Fibroblast of skin of back (primary cell): Measurements from ENCODE around the gene PCDHA12.
"Not testable (repeated sequence)": the region's sequence is repeated elsewhere in the genome, so short reads cannot be mapped to it uniquely, and the experiment has no call there.

Source experiments
- DNase-seq: peaks from one replicate; pipeline ENCODE4 v3.0.0-alpha.2; 2013

PCDHA12 gene

DNA sequence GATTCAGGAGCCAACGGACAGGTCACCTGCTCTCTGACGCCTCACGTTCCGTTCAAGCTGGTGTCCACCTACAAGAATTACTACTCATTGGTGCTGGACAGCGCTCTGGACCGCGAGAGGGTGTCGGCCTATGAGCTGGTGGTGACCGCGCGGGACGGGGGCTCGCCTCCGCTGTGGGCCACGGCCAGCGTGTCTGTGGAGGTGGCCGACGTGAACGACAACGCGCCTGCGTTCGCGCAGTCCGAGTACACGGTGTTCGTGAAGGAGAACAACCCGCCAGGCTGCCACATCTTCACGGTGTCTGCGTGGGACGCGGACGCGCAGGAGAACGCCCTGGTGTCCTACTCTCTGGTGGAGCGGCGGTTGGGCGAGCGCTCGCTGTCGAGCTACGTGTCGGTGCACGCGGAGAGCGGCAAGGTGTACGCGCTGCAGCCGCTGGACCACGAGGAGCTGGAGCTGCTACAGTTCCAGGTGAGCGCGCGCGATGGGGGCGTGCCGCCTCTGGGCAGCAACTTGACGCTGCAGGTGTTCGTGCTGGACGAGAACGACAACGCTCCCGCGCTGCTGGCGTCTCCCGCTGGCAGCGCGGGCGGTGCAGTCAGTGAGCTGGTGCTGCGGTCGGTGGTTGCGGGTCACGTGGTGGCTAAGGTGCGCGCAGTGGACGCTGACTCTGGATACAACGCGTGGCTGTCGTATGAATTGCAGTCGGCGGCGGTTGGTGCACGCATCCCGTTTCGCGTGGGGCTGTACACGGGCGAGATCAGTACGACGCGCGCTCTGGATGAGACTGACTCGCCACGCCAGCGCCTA lies 17.7 kb upstream of the PCDHA12 start:
- no peak for DNase-seq

GRCh38 chr5:140857987-140858240 lies 17.2 kb upstream of the PCDHA12 start:
- no peak for DNase-seq

DNA sequence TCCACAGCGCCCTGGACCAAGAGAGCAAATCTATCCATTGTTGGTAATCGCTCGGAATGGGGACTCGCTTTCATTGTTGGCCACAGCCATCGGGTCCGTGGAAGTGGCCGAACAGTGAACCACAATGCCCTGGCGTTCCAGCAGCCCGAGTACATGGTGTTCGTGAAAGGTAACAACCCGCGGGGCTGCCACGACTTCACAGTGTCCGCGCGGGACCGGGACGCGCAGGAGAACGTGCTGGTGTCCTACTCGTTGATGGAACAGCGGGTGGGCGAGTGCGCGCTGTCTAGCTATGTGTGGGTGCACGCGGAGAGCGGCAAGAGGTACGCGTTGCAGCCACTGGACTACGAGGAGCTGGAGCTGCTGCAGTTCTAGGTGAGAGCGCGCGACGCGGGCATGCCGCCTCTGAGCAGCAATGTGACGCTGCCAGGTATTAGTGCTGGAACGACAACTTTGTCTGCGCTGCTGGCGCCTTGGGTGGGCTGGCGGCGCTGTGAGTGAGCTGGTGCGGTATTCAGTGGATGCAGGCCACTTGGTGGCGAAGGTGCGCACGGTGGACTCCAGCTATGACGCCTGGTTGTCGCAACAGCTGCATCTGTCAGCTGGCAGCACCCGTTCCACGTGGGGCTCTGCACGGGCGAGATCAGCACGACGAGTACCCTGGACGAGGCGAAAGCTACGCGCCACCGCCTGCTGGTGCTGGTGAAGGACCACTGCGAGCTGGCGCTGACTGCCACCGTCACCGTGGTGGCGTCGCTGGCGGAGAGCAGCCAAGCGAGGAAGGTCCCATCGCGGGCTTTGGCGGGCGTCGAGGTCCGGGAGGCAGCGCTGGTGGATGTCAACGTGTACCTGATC lies 12.4 kb upstream of the PCDHA12 start:
- no peak for DNase-seq

DNA sequence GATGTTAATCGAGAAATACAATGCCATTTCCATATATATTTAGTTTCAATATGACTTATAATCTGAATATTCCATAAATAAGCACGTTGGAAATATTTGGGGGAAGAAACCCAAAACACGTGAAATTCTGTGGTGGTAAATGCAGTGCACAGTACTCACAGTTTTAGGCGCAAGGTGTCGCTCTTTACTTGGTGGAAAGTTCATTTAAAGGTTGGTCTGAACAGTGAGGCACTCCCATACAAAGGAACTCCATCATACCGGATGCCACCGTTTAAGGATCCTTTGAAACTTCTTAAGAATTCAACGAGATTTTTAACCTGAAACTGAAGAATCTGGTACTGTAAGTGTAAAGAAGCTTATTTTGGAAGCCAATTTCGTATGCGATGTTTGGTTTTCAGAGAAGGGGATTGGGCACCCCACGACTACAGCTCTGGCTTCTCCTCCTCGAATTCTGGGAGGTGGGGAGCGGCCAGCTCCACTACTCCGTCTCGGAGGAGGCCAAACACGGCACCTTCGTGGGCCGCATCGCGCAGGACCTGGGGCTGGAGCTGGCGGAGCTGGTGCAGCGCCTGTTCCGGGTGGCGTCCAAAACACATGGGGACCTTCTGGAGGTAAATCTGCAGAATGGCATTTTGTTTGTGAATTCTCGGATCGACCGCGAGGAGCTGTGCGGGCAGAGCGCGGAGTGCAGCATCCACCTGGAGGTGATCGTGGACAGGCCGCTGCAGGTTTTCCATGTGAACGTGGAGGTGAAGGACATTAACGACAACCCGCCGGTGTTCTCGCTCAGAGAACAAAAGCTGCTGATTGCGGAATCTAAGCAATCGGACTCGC lies 6.2 kb upstream of the PCDHA12 start, which contains the start of gene PCDHA11:
PCDHA11 (plus strand) TSS at position 237 of the 834 bp plus-strand sequence; CDS start at position 384, 147 bp downstream.
- peak; percentile 8 for DNase-seq

- DNase-seq: no peak
Measured at GRCh38 chr5:140869555-140869886, 5.6 kb upstream of the PCDHA12 start.

GRCh38 chr5:140870221-140871201 lies 4.6 kb upstream of the PCDHA12 start:
- DNase-seq: no peak

GRCh38 chr5:140876541-140877261 lies 1.6 kb downstream of the PCDHA12 start:
- DNase-seq: not testable (repeated sequence)

DNA sequence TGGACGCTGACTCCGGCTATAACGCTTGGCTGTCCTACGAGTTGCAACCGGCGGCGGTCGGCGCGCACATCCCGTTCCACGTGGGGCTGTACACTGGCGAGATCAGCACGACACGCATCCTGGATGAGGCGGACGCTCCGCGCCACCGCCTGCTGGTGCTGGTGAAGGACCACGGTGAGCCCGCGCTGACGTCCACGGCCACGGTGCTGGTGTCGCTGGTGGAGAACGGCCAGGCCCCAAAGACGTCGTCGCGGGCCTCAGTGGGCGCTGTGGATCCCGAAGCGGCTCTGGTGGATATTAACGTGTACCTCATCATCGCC lies 2.1 kb downstream of the PCDHA12 start:
- no peak for DNase-seq

GRCh38 chr5:140881889-140882590 lies 6.9 kb downstream of the PCDHA12 start, which contains the start of gene PCDHA13:
PCDHA13 (plus strand) TSS chr5:140882124; CDS start chr5:140882269, 145 bp downstream.
- no peak for DNase-seq

GRCh38 chr5:140882591-140882899 lies 7.4 kb downstream of the PCDHA12 start:
- DNase-seq: no peak

DNA sequence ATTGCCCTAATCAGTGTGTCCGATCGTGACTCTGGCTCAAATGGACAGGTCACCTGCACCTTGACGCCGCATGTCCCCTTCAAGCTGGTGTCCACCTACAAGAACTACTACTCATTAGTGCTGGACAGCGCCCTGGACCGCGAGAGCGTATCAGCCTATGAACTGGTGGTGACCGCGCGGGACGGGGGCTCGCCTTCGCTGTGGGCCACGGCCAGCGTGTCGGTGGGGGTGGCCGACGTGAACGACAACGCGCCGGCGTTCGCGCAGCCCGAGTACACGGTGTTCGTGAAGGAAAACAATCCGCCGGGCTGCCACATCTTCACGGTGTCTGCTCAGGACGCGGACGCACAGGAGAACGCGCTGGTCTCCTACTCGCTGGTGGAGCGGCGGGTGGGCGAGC lies 8.3 kb downstream of the PCDHA12 start:
- DNase-seq: no peak

DNA sequence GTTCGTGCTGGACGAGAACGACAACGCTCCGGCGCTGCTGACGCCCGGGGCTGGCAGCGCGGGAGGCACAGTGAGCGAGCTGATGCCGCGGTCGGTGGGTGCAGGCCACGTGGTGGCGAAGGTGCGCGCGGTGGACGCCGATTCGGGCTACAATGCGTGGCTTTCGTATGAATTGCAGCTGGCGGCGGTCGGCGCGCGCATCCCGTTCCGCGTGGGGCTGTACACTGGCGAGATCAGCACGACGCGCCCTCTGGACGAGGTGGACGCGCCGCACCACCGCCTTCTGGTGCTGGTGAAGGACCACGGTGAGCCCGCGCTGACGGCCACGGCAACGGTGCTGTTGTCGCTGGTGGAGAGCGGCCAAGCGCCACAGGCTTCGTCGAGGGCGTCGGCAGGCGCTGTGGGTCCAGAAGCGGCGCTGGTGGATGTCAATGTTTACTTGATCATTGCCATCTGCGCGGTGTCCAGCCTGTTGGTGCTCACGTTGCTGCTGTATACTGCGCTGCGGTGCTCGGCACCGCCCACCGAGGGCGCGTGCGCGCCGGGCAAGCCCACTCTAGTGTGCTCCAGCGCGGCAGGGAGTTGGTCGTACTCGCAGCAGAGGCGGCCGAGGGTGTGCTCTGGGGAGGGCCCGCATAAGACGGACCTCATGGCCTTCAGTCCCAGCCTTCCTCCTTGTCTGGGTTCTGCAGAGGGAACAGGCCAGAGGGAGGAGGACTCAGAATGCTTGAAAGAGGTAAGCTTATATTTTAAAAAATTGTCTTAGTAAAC lies 9.0 kb downstream of the PCDHA12 start:
- DNase-seq: no peak

- DNase-seq: no peak
Measured at GRCh38 chr5:140916325-140916724, 41.2 kb downstream of the PCDHA12 start.

- DNase-seq: no peak
Measured at GRCh38 chr5:140923601-140924000, 48.5 kb downstream of the PCDHA12 start.

DNA sequence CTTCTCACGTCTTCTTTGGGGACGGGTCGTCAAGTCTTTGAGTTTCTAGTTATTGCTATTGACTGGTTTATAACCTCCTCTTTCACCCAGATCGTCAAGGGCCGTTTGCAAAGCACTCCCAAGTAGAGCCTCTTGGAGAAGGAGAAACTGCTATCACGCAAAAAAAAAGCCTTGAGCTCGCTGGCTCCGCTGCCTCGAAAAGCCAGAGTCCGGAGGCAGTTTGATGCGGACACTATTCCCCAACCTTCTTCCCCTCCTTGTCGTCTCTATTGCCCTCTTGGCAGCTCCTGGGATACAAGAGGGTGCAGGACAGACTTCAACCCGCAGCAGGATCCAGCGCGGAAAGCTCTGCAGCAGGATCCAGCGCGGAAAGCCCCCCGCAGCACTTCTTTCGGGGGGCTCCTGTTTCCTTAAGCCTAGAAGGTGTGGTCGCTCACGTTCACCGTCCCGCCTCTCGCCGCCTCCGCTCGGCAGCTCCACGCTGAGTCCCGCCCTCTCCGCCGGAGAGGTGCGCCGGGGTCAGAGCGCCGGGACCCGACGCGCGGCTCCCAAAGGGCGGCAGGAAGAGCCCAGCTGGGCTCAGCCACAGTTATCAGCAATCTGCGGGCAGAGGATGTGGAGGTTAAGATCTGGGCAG lies 50.8 kb downstream of the PCDHA12 start, which contains the start of gene PCDHAC1:
PCDHAC1 (plus strand) TSS at position 494 of the 637 bp plus-strand sequence. CDS start 594 bp downstream, outside the sequence.
- no peak for DNase-seq

DNA sequence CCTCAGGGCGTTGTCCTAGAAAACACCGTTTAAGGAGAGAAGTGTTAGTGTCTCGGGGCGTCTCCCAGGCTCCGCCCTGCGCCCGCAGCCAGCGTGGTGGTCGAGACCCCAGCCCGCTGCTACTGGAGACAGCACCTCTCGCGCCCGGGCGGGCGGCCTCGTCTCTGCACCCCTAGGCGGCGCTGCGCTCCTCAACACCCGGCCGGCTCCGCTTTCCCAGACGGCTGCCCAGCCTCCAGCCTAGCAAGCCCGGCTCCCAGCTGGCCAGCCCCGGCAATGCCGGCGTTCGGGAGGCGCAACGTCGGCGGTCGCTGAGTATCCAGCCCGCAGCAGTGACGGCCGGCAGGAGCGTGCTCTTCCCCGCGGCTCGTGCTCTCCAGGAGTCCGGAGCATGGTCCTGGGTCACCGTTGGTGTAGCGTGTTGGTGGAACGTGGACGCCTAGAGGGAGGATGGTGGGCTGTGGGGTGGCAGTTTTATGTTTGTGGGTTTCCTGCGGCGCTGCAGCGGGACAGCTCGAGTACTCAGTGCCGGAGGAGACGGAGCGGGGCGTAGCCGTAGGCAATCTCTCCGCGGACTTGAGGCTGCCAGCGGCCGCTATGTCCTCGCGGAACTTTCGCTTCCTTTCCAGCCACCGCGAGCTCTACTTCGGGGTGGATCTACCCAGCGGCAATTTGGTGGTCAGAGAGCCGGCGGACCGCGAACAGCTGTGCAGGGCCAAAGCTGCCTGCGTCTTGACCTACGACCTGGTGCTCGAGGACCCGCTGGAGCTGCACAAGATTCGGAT lies 51.5 kb downstream of the PCDHA12 start:
- DNase-seq: peak; percentile 53

- no peak for DNase-seq
Measured at GRCh38 chr5:140927228-140927573, 52.1 kb downstream of the PCDHA12 start.
